ENCODE data around the gene KRT82.

DNA sequence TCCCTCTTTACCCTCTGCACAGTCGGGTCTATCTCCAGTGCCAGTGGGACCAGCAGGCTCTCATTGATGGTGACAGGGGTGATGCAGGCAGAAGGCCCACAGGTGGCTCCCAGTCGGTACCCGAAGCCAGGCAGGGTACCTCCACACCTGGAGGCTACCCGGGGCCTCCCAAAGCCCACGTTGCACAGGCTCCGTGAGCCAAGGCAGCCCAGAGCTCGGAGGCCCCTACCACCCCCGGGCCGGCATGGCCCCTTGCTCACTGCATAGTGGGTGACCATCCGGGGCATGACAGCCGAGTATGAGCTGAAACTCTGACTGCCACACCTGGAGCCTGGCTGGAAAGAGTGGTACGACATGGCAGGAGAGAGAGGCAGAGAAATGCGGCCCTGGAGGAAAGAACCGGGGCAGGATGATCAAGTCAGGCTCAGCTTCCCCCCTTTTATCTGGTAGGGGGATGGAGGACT is at the start of gene KRT82:
- no peak for TF ChIP-seq POLR2A (IDR thresholded peaks at IDR 0.05)
- no peak for TF ChIP-seq CTCF (IDR thresholded peaks at IDR 0.05)
